Stimulated activated CD8-positive, alpha-beta memory T cell treated with anti-CD3 and anti-CD28 coated beads, Interleukin-2, amount 100 ng/mL, for 48 hours (primary cell): ENCODE data around the gene ASB8.

ENCODE experiments used
- DNase-seq, 2 donors: peaks; one replicate each; pipeline ENCODE4 v3.0.0-alpha.2; 2020; ENCODE audit warnings: low read depth in 2 of 2

The ASB8 gene

GRCh38 chr12:48105867-48106680, 51.2 kb downstream of the ASB8 start, which contains the start of gene SENP1:
Gene SENP1, minus strand, starts transcription at chr12:48106079. Its CDS starts 4,607 bp downstream, at chr12:48101472.
- peak; percentile 81 to 88 for DNase-seq

- DNase-seq: peak in 1 of 2 donors; percentile 15
Measured at GRCh38 chr12:48105321-48105866, 51.9 kb downstream of the ASB8 start.

- no peak for DNase-seq
Measured at GRCh38 chr12:48104531-48104930, 52.8 kb downstream of the ASB8 start.
